Measurements from ENCODE around the gene SYNDIG1L.

DNA sequence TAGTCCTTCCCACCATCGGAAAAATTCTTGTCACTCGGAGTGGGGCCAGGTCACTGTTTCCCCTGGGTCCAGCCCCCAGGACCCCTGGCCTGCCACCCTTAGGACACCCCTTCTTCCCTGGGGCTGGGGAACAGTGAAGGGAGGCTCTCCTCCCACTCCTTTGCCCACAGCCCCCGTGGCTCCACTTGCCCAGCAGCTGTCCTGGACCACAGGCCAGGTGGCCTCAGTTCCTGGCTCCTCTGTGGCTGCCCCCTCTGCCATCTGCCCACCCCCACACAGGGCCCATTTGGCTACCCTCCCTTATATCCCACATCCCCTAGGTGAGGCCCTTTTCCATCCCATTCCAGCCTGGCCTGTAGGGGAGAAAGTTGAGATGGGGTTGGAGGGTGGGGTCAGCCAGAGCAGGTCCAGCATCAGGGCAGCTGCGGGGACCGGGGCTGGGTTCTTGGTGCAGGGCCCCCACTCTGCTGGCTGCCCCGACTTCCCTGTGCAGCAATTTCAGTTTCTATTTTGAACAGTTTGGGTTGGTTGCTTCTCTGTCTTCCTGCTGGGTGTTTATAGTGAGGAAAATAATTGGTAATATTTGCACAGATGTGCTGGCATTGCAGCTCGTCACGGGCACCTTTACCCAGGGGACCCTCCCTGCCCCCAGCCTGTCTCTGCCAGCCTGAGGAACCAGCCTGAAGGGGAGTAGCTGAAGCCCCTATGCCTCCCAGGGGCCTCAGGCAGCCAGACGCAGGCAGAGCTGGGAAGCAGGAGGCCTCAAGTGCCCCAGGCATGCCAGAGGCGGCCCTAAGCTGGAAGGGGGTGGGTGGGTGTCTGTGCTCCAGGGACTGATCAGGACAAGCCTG lies 23.4 kb downstream of the SYNDIG1L start:
- TF ChIP-seq, protein P1, sequence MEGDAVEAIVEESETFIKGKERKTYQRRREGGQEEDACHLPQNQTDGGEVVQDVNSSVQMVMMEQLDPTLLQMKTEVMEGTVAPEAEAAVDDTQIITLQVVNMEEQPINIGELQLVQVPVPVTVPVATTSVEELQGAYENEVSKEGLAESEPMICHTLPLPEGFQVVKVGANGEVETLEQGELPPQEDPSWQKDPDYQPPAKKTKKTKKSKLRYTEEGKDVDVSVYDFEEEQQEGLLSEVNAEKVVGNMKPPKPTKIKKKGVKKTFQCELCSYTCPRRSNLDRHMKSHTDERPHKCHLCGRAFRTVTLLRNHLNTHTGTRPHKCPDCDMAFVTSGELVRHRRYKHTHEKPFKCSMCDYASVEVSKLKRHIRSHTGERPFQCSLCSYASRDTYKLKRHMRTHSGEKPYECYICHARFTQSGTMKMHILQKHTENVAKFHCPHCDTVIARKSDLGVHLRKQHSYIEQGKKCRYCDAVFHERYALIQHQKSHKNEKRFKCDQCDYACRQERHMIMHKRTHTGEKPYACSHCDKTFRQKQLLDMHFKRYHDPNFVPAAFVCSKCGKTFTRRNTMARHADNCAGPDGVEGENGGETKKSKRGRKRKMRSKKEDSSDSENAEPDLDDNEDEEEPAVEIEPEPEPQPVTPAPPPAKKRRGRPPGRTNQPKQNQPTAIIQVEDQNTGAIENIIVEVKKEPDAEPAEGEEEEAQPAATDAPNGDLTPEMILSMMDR (IDR thresholded peaks at IDR 0.05; ENCODE audit: poor library complexity, severe bottlenecking) = no peak
- TF ChIP-seq POLR2AphosphoS5 (IDR thresholded peaks at IDR 0.05) (no peak), MXI1 (conservative IDR thresholded peaks at IDR 0.05; ENCODE audit: poor library complexity, severe bottlenecking) (no peak)

Measured in neural cell (in vitro differentiated cells).